Caki2 (cell line): ENCODE results near the gene SLC7A8. TPM values are rescaled to one million over a fixed set of nuclear protein-coding genes. Genes with fewer than 3 reads are reported as not detected.
"Not testable (repeated sequence)": the region's sequence is repeated elsewhere in the genome, so short reads cannot be mapped to it uniquely, and the experiment has no call there.

Source experiments
- DNase-seq: peaks from one replicate; pipeline ENCODE4 v3.0.0-alpha.2; 2015; ENCODE audit warnings: low read depth
- in situ Hi-C: cut with HindIII; loops from 2 replicates; pipeline ENCODE4 v1.10.0; 2016; ENCODE audit warnings: low sequenced_read_pairs, low pct_unique_long_range_greater_than_20kb, mixed read lengths
- total RNA-seq: library from RNA; depleted of rRNA; stranded (reverse); fragments of >200 nt; shearing (Covaris generic); gene quantifications from 2 replicates; pipeline ENCODE4 v1.2.3, GENCODE V29; 2014; ENCODE audit warnings: low replicate concordance

SLC7A8 gene
- total RNA-seq, 1 experiment from 2014 or later = not detected

DNA sequence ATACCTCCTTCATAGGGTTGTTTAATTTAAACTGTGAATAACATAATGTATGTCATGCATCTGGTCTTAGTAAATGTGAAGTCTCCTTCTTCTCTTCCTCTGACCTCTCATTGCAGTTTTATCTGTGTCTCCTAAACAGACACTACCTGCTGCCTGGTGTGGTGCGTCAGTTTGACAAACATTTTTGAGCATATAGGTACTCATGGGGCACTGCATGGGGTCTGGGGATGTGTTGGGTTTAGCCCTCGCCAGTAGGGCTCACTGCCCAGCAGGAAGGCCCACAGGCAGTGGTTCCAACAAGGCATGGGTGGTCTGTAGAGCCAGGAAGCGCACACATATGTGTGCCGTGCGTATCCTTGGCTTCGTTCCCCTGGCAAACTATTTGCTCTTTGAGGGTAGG lies 61.4 kb downstream of the SLC7A8 start:
- DNase-seq = no peak
- in situ Hi-C loops = no loop called here

DNA sequence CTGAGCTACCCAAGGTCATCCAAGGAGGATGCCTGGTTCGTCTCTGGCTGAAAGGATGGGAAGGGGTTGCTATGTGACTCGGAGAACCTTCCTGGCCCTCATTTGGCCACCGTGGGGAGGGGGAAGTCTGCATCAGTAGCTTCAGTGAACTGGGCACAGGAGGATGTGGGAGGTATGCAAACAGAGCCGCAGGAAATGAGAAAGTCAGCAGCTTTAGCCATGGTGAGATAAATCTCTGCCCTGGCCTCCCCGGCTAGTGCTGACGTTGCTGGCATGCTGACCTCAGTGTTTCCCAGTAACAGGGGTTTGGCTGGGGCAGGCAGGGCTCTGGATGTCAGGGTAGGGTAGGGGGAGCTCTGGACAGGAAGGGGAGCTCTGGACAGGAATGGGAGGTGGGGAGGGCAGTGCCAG lies 62.1 kb downstream of the SLC7A8 start:
- in situ Hi-C loops = no loop called here
- DNase-seq = no peak

DNA sequence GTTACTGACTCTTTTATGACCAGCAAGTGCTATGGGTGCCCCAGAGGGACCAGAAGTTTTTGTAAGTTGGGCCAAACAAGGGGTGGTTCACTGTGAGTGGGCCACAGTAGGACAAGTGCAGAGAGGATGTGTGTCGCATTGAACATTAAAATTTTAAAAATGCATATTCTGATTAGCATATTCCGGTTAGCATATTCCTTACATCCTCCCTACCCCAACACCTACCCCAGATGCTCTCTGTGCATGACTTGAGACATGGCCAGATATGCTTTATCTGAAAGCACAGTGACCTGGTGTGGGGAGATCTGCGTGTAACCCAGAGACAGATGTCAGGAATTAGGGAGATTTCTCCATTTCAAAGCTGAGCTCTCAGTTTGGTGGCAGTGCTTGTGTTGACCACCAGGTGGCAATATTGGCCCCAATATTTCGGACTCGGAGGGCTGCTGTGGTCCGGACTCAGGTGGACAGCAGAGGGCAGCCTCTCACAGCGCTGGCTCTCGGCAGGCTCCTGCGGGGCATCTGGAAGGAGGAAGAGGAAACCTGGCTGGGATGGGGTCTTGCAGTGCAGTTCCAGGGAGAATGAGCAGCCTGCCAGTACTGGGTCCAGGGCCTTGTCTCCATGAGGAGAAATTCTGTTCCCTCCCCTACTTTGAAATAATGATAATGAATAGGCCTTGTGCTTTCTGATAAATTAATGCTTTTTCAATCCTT lies 62.8 kb downstream of the SLC7A8 start:
- DNase-seq = peak; percentile 64
- in situ Hi-C loops = no loop called here

GRCh38 chr14:23119363-23120327 lies 63.8 kb downstream of the SLC7A8 start:
- DNase-seq = no peak
- in situ Hi-C loops = no loop called here

DNA sequence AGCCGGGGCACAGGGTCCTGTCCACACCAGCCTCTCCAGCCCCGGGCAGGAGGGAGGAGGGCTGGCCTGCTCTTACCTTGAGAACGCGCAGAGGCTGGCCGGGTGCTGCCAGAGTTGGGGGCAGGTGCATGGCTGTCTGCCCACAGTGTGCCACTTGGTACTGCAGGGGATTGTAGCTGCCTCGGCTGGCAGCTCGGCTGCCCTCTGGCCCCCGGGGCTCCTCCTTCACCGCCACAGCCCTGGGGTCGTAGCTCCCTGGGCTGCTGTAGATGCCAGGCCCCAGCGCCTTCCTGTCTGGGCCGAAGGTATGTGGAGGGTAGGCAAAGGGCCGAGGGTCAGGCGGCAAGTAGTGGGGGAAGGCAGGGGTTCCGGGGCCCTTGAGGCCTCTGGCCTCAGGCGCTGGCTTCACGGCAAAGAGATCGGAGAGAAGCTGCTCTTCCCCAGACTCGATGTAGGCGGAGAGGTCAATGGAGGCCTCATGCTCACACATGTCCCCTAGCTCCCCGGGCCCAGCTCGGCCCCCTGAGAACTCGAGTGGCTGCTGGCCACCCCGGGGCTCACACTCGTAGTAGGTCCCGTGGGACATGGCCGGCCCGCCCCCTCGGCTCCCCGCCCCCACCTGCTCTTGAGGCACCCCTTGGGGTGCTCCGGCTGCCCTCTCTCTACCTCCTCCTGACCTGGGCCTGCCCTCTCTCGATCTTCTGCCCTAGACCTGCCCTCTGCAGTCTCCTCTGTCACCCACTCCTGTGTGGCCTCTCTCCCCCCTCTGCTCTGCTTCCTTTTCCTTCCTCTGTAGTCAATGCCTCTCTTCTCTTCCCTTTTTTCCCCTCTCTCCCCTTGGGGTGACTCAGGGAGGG lies 64.7 kb downstream of the SLC7A8 start, which contains the start of gene CEBPE:
Gene CEBPE (minus strand): TSS at position 750 of the 857 bp plus-strand sequence. CDS start 164 bp downstream, at position 586.
- DNase-seq = no peak
- in situ Hi-C loops = no loop called here

- in situ Hi-C loops = no loop called here
- no peak for DNase-seq
These were observed 66.0 kb downstream of the SLC7A8 start for GRCh38 chr14:23117371-23118020.

GRCh38 chr14:23115918-23116317 lies 67.5 kb downstream of the SLC7A8 start:
- in situ Hi-C loops = no loop called here
- DNase-seq = no peak

GRCh38 chr14:23115039-23115731 lies 68.3 kb downstream of the SLC7A8 start:
- in situ Hi-C loops = no loop called here
- DNase-seq = peak; percentile 8

GRCh38 chr14:23114669-23115038 lies 68.8 kb downstream of the SLC7A8 start:
- in situ Hi-C loops = no loop called here

DNA sequence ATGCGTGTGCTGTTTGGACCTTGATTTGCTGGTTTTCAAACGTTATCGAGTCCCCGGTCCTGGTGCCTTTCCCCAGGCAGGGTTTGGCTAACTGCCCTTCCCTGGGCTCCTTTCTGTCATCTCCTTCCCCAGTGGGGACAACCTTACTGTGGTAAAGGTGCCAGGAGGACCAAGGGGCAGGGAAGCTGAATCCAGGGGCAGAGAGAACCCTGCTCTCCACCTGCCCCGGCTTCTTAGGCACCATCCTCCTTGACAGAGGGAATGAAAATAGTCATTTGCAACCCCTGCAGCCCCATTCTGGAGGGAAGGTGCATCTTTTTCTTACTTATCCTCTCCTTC lies 69.4 kb downstream of the SLC7A8 start:
- in situ Hi-C loops = no loop called here
- DNase-seq = no peak

More at GRCh38 chr14:23114669-23115038, 68.8 kb downstream of the SLC7A8 start:
- no peak for DNase-seq

GRCh38 chr14:23113431-23114119 lies 69.9 kb downstream of the SLC7A8 start:
- in situ Hi-C loops = no loop called here
- no peak for DNase-seq

DNA sequence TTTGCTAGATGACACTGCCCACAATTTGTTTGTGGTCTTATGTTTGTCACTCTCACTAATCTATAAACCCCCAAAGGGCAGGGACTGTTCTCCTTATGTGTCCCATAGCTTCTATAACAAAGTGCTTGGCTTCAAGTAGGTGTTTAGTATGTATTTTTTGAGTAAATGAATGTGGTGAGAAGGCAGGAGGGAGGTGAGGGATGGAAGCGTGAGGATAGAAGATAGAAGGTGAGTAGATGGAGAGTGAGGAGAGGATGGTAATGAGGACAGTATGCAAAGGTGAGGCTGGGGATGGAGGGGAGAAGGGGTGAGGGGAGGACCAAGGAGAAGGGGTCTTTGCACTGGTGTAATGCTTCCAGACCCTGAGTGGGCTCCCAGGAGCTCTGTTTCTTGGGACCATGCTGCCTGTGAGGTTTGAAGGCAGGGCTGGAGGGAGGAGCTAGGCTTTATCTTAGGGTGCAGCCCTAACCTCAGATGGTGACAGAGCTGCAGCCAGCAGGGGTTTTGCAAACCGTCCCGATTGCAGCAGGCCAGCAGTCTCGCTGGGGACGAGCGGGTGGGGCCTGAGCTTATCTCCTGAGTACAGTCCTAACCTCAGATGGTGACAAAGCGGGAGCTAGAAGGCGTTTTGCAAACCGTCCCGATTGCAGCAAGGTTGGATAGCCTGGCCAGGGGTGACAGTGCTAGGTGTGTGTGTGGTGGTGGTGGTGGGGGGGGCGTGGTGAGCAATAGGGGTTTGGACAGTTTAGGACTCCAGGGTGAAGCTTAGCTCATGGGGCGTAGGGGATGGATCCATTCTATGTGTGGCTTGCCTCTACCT lies 70.9 kb downstream of the SLC7A8 start:
- DNase-seq = no peak
- in situ Hi-C loops = no loop called here

GRCh38 chr14:23110579-23111365 lies 72.7 kb downstream of the SLC7A8 start:
- in situ Hi-C loops = no loop called here

DNA sequence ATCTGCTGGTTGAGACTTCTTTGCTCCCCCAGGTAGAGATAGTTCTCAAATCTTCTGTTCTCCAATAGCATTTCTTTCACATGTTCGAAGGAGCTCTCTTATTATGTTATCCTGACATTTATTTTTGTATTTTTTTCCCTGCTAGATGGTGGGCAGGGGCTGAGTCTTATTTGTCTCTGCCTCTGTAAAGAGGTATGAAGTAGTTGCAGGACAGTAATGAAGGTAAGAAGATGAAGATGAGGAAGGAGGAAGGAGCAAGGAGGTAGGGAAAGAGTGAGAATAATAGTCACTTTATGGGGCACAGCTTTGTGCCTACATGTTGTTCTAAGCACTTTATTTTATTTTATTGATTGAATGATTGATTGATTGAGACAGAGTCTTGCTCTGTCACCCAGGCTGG lies 73.7 kb downstream of the SLC7A8 start:
- no peak for DNase-seq
- in situ Hi-C loops = no loop called here

More at GRCh38 chr14:23110579-23111365, 72.7 kb downstream of the SLC7A8 start:
- DNase-seq = no peak

DNA sequence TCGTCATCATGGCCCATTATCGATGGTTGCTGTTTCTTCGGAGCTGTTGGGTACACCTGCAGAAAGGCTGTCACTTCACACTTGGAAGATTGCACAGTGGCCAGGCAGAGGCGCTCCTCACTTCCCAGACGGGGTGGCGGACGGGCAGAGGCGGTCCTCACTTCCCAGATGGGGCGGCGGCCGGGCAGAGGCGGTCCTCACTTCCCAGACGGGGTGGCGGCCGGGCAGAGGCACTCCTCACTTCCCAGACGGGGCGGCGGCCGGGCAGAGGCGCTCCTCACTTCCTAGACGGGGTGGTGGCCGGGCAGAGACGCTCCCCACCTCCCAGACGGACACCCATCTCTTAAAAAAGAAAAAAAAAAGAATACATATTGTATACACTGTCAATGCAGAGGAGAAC lies 75.3 kb downstream of the SLC7A8 start:
- DNase-seq, in situ Hi-C loops: not testable (repeated sequence)
